Activated naive CD8-positive, alpha-beta T cell treated with anti-CD3 and anti-CD28 coated beads, Interleukin-2, amount 50 U/mL, for 24 hours (primary cell): ENCODE results near the gene OR8B12.
"Not testable (repeated sequence)": the region's sequence is repeated elsewhere in the genome, so short reads cannot be mapped to it uniquely, and the experiment has no call there.

Source experiments
- ATAC-seq: fragments of 150-1000 bp; cut with Tn5 transposase; one replicate; pipeline ENCODE4 v1.10.0; 2021
- DNase-seq: peaks from one replicate; pipeline ENCODE4 v3.0.0; 2021
- H3K27ac Mint-ChIP-seq: one replicate; pipeline ENCODE4 v1.8.0; 2021; ENCODE audit warnings: mild to moderate bottlenecking, mixed read lengths
- H3K27me3 Mint-ChIP-seq: one replicate; pipeline ENCODE4 v1.8.0; 2021; ENCODE audit warnings: mixed read lengths
- H3K36me3 Mint-ChIP-seq: one replicate; pipeline ENCODE4 v1.8.0; 2021; ENCODE audit warnings: low read depth, mixed read lengths
- H3K4me1 Mint-ChIP-seq: one replicate; pipeline ENCODE4 v1.8.0; 2021; ENCODE audit warnings: mixed read lengths
- H3K4me3 Mint-ChIP-seq: one replicate; pipeline ENCODE4 v1.8.0; 2021; ENCODE audit warnings: mild to moderate bottlenecking, moderate library complexity, mixed read lengths
- H3K9me3 Mint-ChIP-seq: one replicate; pipeline ENCODE4 v1.8.0; 2021; ENCODE audit warnings: mixed read lengths

The OR8B12 gene

GRCh38 chr11:124543145-124543544 lies 309 bp downstream of the OR8B12 start:
- no peak overlapping the region for H3K4me3 Mint-ChIP-seq
- ATAC-seq (no peak), DNase-seq (no peak)
- peaks cover 13% of the 10 kb centered on the region for H3K27me3 Mint-ChIP-seq
- H3K36me3 Mint-ChIP-seq: no peaks in the 10 kb centered on the region
- H3K9me3 Mint-ChIP-seq: no peaks in the 10 kb centered on the region
- no peak overlapping the region for H3K27ac Mint-ChIP-seq
- no peaks in the 10 kb centered on the region for H3K4me1 Mint-ChIP-seq

- H3K4me1 Mint-ChIP-seq: no peaks in the 10 kb centered on the region
- no peak for DNase-seq
- H3K27ac Mint-ChIP-seq: no peak overlapping the region
- no peak for ATAC-seq
- no peaks in the 10 kb centered on the region for H3K9me3 Mint-ChIP-seq
- H3K27me3 Mint-ChIP-seq: peaks cover 13% of the 10 kb centered on the region
- H3K36me3 Mint-ChIP-seq: no peaks in the 10 kb centered on the region
- no peak overlapping the region for H3K4me3 Mint-ChIP-seq
Measured at GRCh38 chr11:124541204-124541603, 2.2 kb downstream of the OR8B12 start.

GRCh38 chr11:124538019-124538418 lies 5.4 kb downstream of the OR8B12 start:
- H3K27me3 Mint-ChIP-seq: peaks cover 9% of the 10 kb centered on the region
- H3K27ac Mint-ChIP-seq: no peak overlapping the region
- no peak overlapping the region for H3K4me3 Mint-ChIP-seq
- H3K4me1 Mint-ChIP-seq: no peaks in the 10 kb centered on the region
- no peaks in the 10 kb centered on the region for H3K9me3 Mint-ChIP-seq
- H3K36me3 Mint-ChIP-seq: no peaks in the 10 kb centered on the region
- ATAC-seq (no peak), DNase-seq (no peak)

- DNase-seq (no peak), ATAC-seq (peak; percentile 15)
- Mint-ChIP-seq H3K36me3 (no peaks in the 10 kb centered on the region), H3K27ac (no peak overlapping the region), H3K27me3 (peaks cover 11% of the 10 kb centered on the region), H3K9me3 (no peaks in the 10 kb centered on the region), H3K4me3 (no peak overlapping the region), H3K4me1 (no peaks in the 10 kb centered on the region)
Measured at GRCh38 chr11:124536520-124536919, 6.9 kb downstream of the OR8B12 start.

- H3K27me3 Mint-ChIP-seq: peaks cover 11% of the 10 kb centered on the region
- H3K4me3 Mint-ChIP-seq: no peak overlapping the region
- DNase-seq (no peak), ATAC-seq (no peak)
- H3K4me1 Mint-ChIP-seq: no peaks in the 10 kb centered on the region
- H3K36me3 Mint-ChIP-seq: no peaks in the 10 kb centered on the region
- no peak overlapping the region for H3K27ac Mint-ChIP-seq
- no peaks in the 10 kb centered on the region for H3K9me3 Mint-ChIP-seq
Measured at GRCh38 chr11:124535552-124536232, 7.8 kb downstream of the OR8B12 start.

- no peak overlapping the region for H3K4me3 Mint-ChIP-seq
- H3K9me3 Mint-ChIP-seq: peaks cover 3% of the 10 kb centered on the region
- no peaks in the 10 kb centered on the region for H3K36me3 Mint-ChIP-seq
- ATAC-seq: no peak
- no peaks in the 10 kb centered on the region for H3K4me1 Mint-ChIP-seq
- peaks cover 11% of the 10 kb centered on the region for H3K27me3 Mint-ChIP-seq
- no peak for DNase-seq
- no peak overlapping the region for H3K27ac Mint-ChIP-seq
Measured at GRCh38 chr11:124534051-124534450, 9.4 kb downstream of the OR8B12 start.

- Mint-ChIP-seq H3K4me3 (no peak overlapping the region), H3K36me3 (no peaks in the 10 kb centered on the region), H3K27me3 (peaks cover 13% of the 10 kb centered on the region), H3K9me3 (peaks cover 7% of the 10 kb centered on the region), H3K4me1 (no peaks in the 10 kb centered on the region), H3K27ac (no peak overlapping the region)
- ATAC-seq (no peak), DNase-seq (no peak)
Measured at GRCh38 chr11:124533626-124534025, 9.8 kb downstream of the OR8B12 start.

- DNase-seq (no peak), ATAC-seq (no peak)
- Mint-ChIP-seq H3K4me1 (no peaks in the 10 kb centered on the region), H3K36me3 (no peaks in the 10 kb centered on the region), H3K27me3 (peaks cover 3% of the 10 kb centered on the region), H3K9me3 (no peaks in the 10 kb centered on the region), H3K27ac (no peak overlapping the region), H3K4me3 (no peak overlapping the region)
Measured at GRCh38 chr11:124520550-124520854, 23.0 kb downstream of the OR8B12 start.

GRCh38 chr11:124519850-124520549 lies 23.5 kb downstream of the OR8B12 start:
- no peak overlapping the region for H3K27ac Mint-ChIP-seq
- no peaks in the 10 kb centered on the region for H3K36me3 Mint-ChIP-seq
- H3K4me1 Mint-ChIP-seq: no peaks in the 10 kb centered on the region
- no peak overlapping the region for H3K4me3 Mint-ChIP-seq
- DNase-seq (no peak), ATAC-seq (no peak)
- no peaks in the 10 kb centered on the region for H3K9me3 Mint-ChIP-seq
- peaks cover 3% of the 10 kb centered on the region for H3K27me3 Mint-ChIP-seq

GRCh38 chr11:124518989-124519451 lies 24.4 kb downstream of the OR8B12 start:
- Mint-ChIP-seq H3K27me3 (peaks cover 3% of the 10 kb centered on the region), H3K4me1 (no peaks in the 10 kb centered on the region), H3K36me3 (no peaks in the 10 kb centered on the region), H3K4me3 (no peak overlapping the region), H3K27ac (no peak overlapping the region), H3K9me3 (no peaks in the 10 kb centered on the region)
- DNase-seq (no peak), ATAC-seq (no peak)

GRCh38 chr11:124517314-124517713 lies 26.1 kb downstream of the OR8B12 start:
- H3K27me3 Mint-ChIP-seq: peaks cover 3% of the 10 kb centered on the region
- H3K9me3 Mint-ChIP-seq: no peaks in the 10 kb centered on the region

GRCh38 chr11:124514675-124515074 lies 28.8 kb downstream of the OR8B12 start:
- H3K9me3 Mint-ChIP-seq: not testable (repeated sequence)

More at GRCh38 chr11:124517314-124517713, 26.1 kb downstream of the OR8B12 start:
- Mint-ChIP-seq H3K27ac (no peak overlapping the region), H3K4me1 (no peaks in the 10 kb centered on the region), H3K4me3 (no peak overlapping the region), H3K36me3 (no peaks in the 10 kb centered on the region)
- no peak for ATAC-seq
- no peak for DNase-seq

GRCh38 chr11:124514131-124514530 lies 29.3 kb downstream of the OR8B12 start:
- Mint-ChIP-seq H3K27ac (no peak overlapping the region), H3K4me1 (no peaks in the 10 kb centered on the region), H3K9me3 (no peaks in the 10 kb centered on the region), H3K36me3 (no peaks in the 10 kb centered on the region), H3K4me3 (no peak overlapping the region), H3K27me3 (peaks cover 3% of the 10 kb centered on the region)
- DNase-seq (no peak), ATAC-seq (no peak)

More at GRCh38 chr11:124514675-124515074, 28.8 kb downstream of the OR8B12 start:
- H3K4me3 Mint-ChIP-seq, ATAC-seq, H3K4me1 Mint-ChIP-seq, DNase-seq, H3K27me3 Mint-ChIP-seq, H3K27ac Mint-ChIP-seq, H3K36me3 Mint-ChIP-seq: not testable (repeated sequence)

- DNase-seq (no peak), ATAC-seq (no peak)
- Mint-ChIP-seq H3K27ac (no peak overlapping the region), H3K27me3 (peaks cover 3% of the 10 kb centered on the region), H3K36me3 (no peaks in the 10 kb centered on the region), H3K4me3 (no peak overlapping the region), H3K4me1 (no peaks in the 10 kb centered on the region), H3K9me3 (peaks cover 12% of the 10 kb centered on the region)
Measured at GRCh38 chr11:124511745-124512144, 31.7 kb downstream of the OR8B12 start.

- peaks cover 3% of the 10 kb centered on the region for H3K27me3 Mint-ChIP-seq
- no peak overlapping the region for H3K27ac Mint-ChIP-seq
- peaks cover 12% of the 10 kb centered on the region for H3K9me3 Mint-ChIP-seq
- no peak overlapping the region for H3K4me3 Mint-ChIP-seq
- DNase-seq (no peak), ATAC-seq (no peak)
- H3K36me3 Mint-ChIP-seq: no peaks in the 10 kb centered on the region
- H3K4me1 Mint-ChIP-seq: no peaks in the 10 kb centered on the region
Measured at GRCh38 chr11:124510279-124510678, 33.2 kb downstream of the OR8B12 start.
